ENCODE measurements around the gene BUD13.

BUD13 gene

GRCh38 chr11:116712428-116712827 lies 60.4 kb downstream of the BUD13 start:
- peak; percentile 67 for DNase-seq

DNA sequence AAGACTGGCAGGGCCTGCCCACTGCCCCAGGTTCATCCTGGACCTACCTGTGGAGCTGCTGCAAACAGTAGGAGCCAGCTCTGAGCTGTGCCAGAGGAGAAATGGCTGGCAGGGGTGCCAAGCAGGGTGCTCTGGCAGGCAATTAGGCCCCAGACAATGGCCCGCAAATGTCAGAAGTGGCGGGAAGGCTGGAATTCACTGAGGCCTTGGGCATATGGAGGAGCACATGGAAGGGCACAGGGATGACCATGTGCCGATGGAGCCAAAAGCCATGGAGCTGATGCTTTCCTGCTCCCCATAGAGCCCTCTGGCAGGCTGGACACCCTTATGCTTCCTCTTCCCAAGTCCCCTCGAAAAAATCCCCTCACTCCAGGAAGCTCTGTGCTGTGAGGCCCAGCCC lies 62.0 kb downstream of the BUD13 start:
- no peak for DNase-seq

GRCh38 chr11:116710001-116710674 lies 62.6 kb downstream of the BUD13 start:
- no peak for DNase-seq

GRCh38 chr11:116707746-116708145 lies 65.0 kb downstream of the BUD13 start:
- DNase-seq = no peak

DNA sequence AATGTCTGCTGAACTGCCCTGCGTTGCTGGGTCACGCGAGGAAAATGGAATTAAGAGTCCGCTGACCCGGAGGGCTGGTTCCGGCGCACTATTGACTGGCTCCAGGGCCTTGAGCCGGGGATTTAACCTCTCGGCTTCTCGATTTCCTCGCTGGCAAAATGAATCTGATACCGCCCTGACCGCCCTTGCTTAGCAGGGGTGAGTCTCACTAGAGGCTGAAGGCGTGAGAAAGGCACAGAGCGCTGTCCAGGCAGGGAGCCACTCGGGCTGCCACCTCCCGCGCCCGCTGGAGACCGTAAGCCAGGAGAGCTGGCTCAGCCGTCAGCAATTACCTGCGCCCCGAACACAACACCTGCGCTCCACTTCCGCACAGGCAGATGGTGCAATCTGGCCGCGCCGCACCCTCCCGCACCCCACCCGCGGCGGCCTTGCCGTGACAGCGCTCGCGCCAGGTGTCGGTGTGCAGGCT lies 65.6 kb downstream of the BUD13 start:
- peak; percentile 81 for DNase-seq

- DNase-seq = peak; percentile 82
These were observed 69.4 kb downstream of the BUD13 start for GRCh38 chr11:116703421-116703820.

- DNase-seq = no peak
These were observed 69.9 kb downstream of the BUD13 start for GRCh38 chr11:116702772-116703385.

DNA sequence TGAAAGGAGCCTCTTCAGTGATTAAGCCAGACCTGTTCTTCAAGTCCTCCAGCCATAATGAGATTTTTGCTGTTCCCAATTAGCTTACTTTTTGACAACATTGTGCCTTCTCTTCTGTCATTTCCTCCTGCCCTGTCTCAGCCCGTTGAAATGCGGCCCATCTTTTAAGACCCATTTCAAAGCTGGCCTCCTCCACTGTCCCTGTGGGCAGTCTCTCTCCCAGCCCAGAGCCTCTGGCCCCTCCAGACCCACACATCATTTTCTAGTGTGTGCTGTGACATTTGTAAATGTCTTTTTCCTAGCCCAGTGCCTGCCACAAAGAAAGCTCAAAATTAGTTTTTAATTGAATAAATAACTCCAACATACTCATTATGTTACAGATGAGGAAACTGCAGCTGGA lies 70.9 kb downstream of the BUD13 start:
- no peak for DNase-seq

GRCh38 chr11:116701297-116701801 lies 71.4 kb downstream of the BUD13 start:
- DNase-seq = no peak

GRCh38 chr11:116700586-116701220 lies 72.1 kb downstream of the BUD13 start:
- no peak for DNase-seq

All from NCI-H146 (cell line).